Raji (cell line): Measurements from ENCODE around the gene CNPY4.

ENCODE experiments used
- POLR2A ChIP-seq: IDR thresholded peaks from 2 replicates; pipeline ENCODE4 v1.6.1; 2011; ENCODE audit warnings: low read depth, low read length, control low read depth; ENCODE audit not compliant: insufficient read depth

CNPY4 gene, protein sequence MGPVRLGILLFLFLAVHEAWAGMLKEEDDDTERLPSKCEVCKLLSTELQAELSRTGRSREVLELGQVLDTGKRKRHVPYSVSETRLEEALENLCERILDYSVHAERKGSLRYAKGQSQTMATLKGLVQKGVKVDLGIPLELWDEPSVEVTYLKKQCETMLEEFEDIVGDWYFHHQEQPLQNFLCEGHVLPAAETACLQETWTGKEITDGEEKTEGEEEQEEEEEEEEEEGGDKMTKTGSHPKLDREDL

DNA sequence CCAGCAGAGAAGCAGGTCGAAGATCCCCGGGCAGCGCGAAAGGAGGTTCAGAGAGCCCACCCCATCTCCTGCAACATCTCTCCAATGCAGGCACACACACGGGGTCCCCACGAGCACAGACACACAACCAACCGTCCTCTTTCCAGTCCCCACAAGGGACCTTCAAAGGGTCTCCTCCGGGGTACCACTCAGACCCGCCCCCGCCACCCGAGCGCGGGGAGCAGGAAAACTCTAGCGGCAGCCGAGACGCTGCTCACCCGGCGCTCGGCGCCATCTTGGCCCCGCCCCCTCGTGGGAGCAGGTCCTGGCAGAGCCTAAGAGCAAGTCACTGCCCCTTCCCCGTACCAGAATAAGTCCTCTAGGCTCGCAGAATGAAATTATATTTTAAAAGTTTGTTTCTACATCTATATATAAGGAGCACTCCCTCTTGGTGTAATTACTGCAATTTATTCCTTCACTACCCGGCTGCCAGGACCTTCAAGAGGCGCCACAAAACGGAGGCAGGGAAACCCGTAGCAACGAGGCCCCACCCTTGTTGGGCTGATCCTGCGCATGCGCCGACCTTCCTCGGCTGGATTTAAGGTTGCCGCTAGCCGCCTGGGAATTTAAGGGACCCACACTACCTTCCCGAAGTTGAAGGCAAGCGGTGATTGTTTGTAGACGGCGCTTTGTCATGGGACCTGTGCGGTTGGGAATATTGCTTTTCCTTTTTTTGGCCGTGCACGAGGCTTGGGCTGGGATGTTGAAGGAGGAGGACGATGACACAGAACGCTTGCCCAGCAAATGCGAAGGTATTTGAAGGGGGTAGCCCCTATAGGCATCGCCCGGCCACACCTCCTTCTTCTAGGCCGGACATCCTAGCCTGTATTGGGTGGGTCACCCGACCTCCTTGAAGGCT lies at the start of gene CNPY4, which contains the start of gene TAF6:
Gene CNPY4 (plus strand): TSS at position 563 of the 898 bp plus-strand sequence. CDS start 111 bp downstream, at position 674.
Gene TAF6 (minus strand): TSS at position 287 of the 898 bp plus-strand sequence. CDS start 5,149 bp downstream, outside the sequence.
- TF ChIP-seq POLR2A = peak; percentile 75

- TF ChIP-seq POLR2A = no peak
These were observed 49.4 kb upstream of the CNPY4 start for GRCh38 chr7:100069991-100070390.

GRCh38 chr7:100071018-100071723 lies 48.3 kb upstream of the CNPY4 start:
- TF ChIP-seq POLR2A = no peak

DNA sequence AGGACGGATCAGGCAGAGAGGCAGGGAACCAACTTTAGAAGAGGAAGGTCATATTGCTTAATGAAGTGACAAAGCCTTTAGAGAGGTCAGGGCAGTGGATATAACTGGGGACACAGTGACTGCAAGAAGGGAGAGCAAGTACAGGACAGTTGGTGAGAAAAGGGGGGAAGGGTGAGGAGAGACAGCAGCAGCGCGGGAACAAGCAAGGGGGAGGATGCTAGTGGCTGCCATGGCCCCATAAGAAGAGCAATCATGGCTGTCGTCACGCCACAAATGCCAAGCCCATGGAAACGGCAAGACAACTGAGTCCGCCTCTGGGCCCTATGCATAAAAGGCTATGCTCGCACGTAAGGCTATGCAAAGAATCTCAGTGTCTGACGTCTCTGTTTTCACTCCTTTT lies 47.0 kb upstream of the CNPY4 start:
- no peak for TF ChIP-seq POLR2A

DNA sequence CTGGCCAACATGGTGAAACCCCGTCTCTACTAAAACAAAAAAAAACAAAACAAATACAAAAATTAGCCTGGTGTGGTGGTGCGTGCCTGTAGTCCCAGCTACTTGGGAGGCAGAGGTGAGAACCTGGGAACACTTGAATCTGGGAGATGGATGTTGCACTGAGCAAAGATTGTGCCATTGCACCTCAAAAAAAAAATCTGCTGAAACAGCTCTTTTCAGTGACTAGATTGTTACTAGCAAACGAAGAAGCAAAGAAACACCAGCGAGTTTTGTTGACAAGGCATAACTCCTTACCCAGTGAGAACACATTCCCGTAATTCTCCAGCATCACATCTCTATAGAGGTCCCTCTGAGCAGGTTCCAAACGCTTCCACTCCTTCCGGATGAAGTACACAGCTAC lies 44.6 kb upstream of the CNPY4 start:
- TF ChIP-seq POLR2A = no peak

DNA sequence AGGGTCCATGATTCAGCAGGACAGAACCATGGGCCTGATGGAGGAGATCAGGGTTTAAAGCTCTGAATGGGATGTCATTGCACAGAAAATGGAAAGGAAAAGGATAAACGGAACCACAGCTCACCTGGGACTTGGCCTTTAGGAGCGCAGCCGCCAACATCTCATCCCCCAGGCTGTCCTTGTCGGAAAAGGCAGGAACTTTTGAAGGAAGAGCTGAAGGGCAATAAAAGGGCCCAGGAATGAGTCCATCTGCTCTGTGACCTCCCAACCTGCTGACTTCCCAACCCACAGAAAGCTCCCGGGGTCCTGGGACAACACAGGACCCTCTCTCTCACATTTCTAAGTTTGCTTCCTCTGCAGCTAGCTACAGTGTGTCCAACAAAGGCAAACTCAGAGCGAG lies 44.0 kb upstream of the CNPY4 start:
- no peak for TF ChIP-seq POLR2A

DNA sequence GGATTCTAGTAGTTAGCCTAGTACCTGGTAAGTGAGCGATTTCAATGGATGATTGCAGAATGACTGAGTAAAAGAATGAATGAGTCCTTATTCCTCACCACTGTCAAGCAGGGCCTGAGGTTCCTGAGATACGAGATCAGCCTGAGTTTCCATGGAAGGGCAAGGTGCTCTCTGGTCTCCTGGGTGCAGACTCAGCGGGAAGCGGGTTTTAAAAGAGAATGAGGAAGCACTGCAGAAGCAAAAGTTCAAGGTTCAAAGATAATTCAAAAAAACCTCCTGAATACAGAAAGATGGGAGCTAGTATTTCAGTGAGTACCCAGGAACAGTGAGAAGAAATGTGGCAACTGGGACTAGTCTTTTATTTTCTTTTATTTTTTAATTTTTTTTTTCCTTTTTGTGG lies 42.2 kb upstream of the CNPY4 start:
- TF ChIP-seq POLR2A = no peak

- TF ChIP-seq POLR2A = no peak
These were observed 40.3 kb upstream of the CNPY4 start for GRCh38 chr7:100079024-100079560.

- no peak for TF ChIP-seq POLR2A
These were observed 38.4 kb upstream of the CNPY4 start for GRCh38 chr7:100080907-100081534.

GRCh38 chr7:100081535-100082102 lies 37.8 kb upstream of the CNPY4 start, which contains the start of gene ZNF3:
Gene ZNF3 (minus strand): TSS chr7:100081723. CDS start chr7:100077357, 4,366 bp downstream.
- TF ChIP-seq POLR2A = peak; percentile 90

DNA sequence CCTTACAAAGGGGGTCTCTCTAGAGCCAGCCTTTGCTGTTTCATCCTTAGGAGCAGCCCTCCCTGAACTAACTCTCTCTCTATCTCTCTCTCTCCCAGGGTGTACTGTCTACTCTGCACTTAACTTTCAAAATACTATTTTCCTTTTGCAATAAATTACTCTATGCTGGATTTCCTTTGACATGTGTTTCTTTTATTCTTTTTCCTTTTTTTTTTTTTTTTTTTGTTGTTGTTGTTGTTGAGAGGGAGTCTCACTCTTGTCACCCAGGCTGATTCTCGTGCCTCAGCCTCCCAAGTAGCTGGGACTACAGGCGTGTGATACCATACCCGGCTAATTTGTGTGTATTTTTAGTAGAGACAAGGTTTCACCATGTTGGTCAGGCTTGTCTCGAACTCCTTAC lies 36.5 kb upstream of the CNPY4 start:
- no peak for TF ChIP-seq POLR2A

GRCh38 chr7:100085515-100085914 lies 33.9 kb upstream of the CNPY4 start:
- no peak for TF ChIP-seq POLR2A

DNA sequence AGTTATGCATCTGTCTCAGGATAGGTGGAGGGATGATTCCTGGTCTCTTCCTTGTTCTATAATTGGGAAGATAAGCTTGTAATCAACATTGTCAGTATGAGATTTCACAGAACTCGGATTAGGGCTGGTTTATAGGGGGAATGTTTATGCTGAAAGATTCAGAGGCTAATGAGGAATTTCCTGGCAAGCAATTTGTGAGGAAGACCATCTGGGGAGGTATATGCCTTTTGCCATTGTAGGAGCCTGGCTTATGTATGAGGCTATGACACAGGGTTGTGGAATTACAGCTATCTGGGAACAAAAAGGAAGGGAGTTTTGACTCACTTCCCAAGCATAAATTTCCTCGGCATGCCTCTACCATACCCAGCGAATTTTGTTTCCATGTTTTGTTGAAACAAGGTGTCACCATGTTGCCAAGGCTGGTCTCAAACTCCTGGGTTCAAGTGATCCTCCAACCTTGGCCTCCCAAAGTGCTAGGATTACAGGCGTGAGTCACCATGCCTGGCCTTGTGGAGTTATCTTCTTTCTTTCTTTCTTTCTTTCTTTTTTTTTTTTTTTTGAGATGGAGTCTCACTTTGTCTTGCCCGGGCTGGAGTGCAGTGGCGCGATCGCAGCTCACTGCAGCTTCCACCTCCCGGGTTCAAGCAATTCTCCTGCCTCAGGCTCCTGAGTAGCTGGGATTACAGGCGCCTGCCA lies 32.2 kb upstream of the CNPY4 start:
- no peak for TF ChIP-seq POLR2A
